ENCODE results near the gene RASL10B. TPM values are rescaled to one million over a fixed set of nuclear protein-coding genes. Genes with fewer than 3 reads are reported as not detected.

The RASL10B gene
- total RNA-seq, 2 experiments from 2014 or later, result not detected

GRCh38 chr17:35735036-35735805, 3.8 kb downstream of the RASL10B start:
- no TSS peak for BruUV-seq (replicated peaks)
- Histone ChIP-seq H3K27ac (ENCODE audit: low read depth, low read length, poor library complexity, severe bottlenecking) (no peak overlapping the region), H3K4me1 (ENCODE audit: insufficient read depth, low read length, poor library complexity, severe bottlenecking) (no peaks in the 10 kb centered on the region), H3K36me3 (ENCODE audit: insufficient read depth, low read length) (no peaks in the 10 kb centered on the region), H3K9me3 (ENCODE audit: low read length) (no peaks in the 10 kb centered on the region), H3K79me2 (ENCODE audit: insufficient read depth, low read depth, low read length) (no peaks in the 10 kb centered on the region), H3K9me2 (ENCODE audit: insufficient read depth, low read length) (no peaks in the 10 kb centered on the region), H3K4me2 (ENCODE audit: low read length) (no peak overlapping the region), H4K20me1 (ENCODE audit: insufficient read depth, low read length) (no peaks in the 10 kb centered on the region), H3K4me3 (ENCODE audit: low read depth, low read length, poor library complexity, severe bottlenecking) (no peak overlapping the region), H2AFZ (ENCODE audit: low read length) (no peak overlapping the region)
- CTCF ChIA-PET (ENCODE audit: unreplicated experiment), result no interaction called here
- DNase-seq (ENCODE audit: low spot score), result no peak
- intact Hi-C loops (cut with micrococcal nuclease; ENCODE audit: unreplicated experiment), result no loop called here
- no peak for TF ChIP-seq CTCF (conservative IDR thresholded peaks at IDR 0.05; ENCODE audit: low read length)
- TF ChIP-seq EZH2phosphoT487 (IDR thresholded peaks at IDR 0.05; ENCODE audit: borderline replicate concordance, low read depth, low read length), result no peak
- POLR2A ChIA-PET, result interaction anchor here (0.6 kb wide), 1 partner anchor 177 kb away, joined by 3 read pairs; no protein-coding TSS in a partner anchor

- Histone ChIP-seq H3K9me2 (ENCODE audit: insufficient read depth, low read length) (no peaks in the 10 kb centered on the region), H3K4me2 (ENCODE audit: low read length) (no peak overlapping the region), H3K9me3 (ENCODE audit: low read length) (no peaks in the 10 kb centered on the region), H3K4me1 (ENCODE audit: insufficient read depth, low read length, poor library complexity, severe bottlenecking) (no peaks in the 10 kb centered on the region), H3K36me3 (ENCODE audit: insufficient read depth, low read length) (no peaks in the 10 kb centered on the region), H3K27ac (ENCODE audit: low read depth, low read length, poor library complexity, severe bottlenecking) (no peak overlapping the region), H4K20me1 (ENCODE audit: insufficient read depth, low read length) (no peaks in the 10 kb centered on the region), H2AFZ (ENCODE audit: low read length) (no peak overlapping the region), H3K4me3 (ENCODE audit: low read depth, low read length, poor library complexity, severe bottlenecking) (no peak overlapping the region), H3K79me2 (ENCODE audit: insufficient read depth, low read depth, low read length) (no peaks in the 10 kb centered on the region)
- no peak for DNase-seq (ENCODE audit: low spot score)
- POLR2A ChIA-PET, result interaction anchor here (0.6 kb wide), 1 partner anchor 176 kb away, joined by 3 read pairs; no protein-coding TSS in a partner anchor
- intact Hi-C loops (cut with micrococcal nuclease; ENCODE audit: unreplicated experiment), result no loop called here
- BruUV-seq (replicated peaks), result no TSS peak
- TF ChIP-seq CTCF (conservative IDR thresholded peaks at IDR 0.05; ENCODE audit: low read length) (no peak), EZH2phosphoT487 (IDR thresholded peaks at IDR 0.05; ENCODE audit: borderline replicate concordance, low read depth, low read length) (no peak)
- CTCF ChIA-PET (ENCODE audit: unreplicated experiment), result no interaction called here
Measured at GRCh38 chr17:35736236-35736635, 4.8 kb downstream of the RASL10B start.

- no peak overlapping the region for H2AFZ ChIP-seq (ENCODE audit: low read length)
- no peak overlapping the region for H3K27ac ChIP-seq (ENCODE audit: low read depth, low read length, poor library complexity, severe bottlenecking)
- no peaks in the 10 kb centered on the region for H3K4me1 ChIP-seq (ENCODE audit: insufficient read depth, low read length, poor library complexity, severe bottlenecking)
- no peaks in the 10 kb centered on the region for H3K36me3 ChIP-seq (ENCODE audit: insufficient read depth, low read length)
- no peak overlapping the region for H3K4me3 ChIP-seq (ENCODE audit: low read depth, low read length, poor library complexity, severe bottlenecking)
- POLR2A ChIA-PET, result no interaction called here
- TF ChIP-seq CTCF (conservative IDR thresholded peaks at IDR 0.05; ENCODE audit: low read length), result no peak
- TF ChIP-seq EZH2phosphoT487 (IDR thresholded peaks at IDR 0.05; ENCODE audit: borderline replicate concordance, low read depth, low read length), result no peak
- no peak overlapping the region for H3K4me2 ChIP-seq (ENCODE audit: low read length)
- intact Hi-C loops (cut with micrococcal nuclease; ENCODE audit: unreplicated experiment), result no loop called here
- H3K9me2 ChIP-seq (ENCODE audit: insufficient read depth, low read length), result no peaks in the 10 kb centered on the region
- CTCF ChIA-PET (ENCODE audit: unreplicated experiment), result no interaction called here
- BruUV-seq (replicated peaks), result no TSS peak
- H4K20me1 ChIP-seq (ENCODE audit: insufficient read depth, low read length), result no peaks in the 10 kb centered on the region
- H3K79me2 ChIP-seq (ENCODE audit: insufficient read depth, low read depth, low read length), result no peaks in the 10 kb centered on the region
- no peaks in the 10 kb centered on the region for H3K9me3 ChIP-seq (ENCODE audit: low read length)
- DNase-seq (ENCODE audit: low spot score), result no peak
Measured at GRCh38 chr17:35738519-35739133, 7.2 kb downstream of the RASL10B start.

Measured in OCI-LY7 (cell line).